Measurements from ENCODE around the gene ZSCAN4.

Gene ZSCAN4

GRCh38 chr19:57682226-57682766 is 13.6 kb downstream of the ZSCAN4 start:
- peak; percentile 15 for DNase-seq (ENCODE audit: low spot score)

GRCh38 chr19:57686727-57687126 is 18.0 kb downstream of the ZSCAN4 start:
- DNase-seq (ENCODE audit: low spot score): no peak

GRCh38 chr19:57687363-57688010 is 18.8 kb downstream of the ZSCAN4 start:
- DNase-seq (ENCODE audit: low spot score): no peak

DNA sequence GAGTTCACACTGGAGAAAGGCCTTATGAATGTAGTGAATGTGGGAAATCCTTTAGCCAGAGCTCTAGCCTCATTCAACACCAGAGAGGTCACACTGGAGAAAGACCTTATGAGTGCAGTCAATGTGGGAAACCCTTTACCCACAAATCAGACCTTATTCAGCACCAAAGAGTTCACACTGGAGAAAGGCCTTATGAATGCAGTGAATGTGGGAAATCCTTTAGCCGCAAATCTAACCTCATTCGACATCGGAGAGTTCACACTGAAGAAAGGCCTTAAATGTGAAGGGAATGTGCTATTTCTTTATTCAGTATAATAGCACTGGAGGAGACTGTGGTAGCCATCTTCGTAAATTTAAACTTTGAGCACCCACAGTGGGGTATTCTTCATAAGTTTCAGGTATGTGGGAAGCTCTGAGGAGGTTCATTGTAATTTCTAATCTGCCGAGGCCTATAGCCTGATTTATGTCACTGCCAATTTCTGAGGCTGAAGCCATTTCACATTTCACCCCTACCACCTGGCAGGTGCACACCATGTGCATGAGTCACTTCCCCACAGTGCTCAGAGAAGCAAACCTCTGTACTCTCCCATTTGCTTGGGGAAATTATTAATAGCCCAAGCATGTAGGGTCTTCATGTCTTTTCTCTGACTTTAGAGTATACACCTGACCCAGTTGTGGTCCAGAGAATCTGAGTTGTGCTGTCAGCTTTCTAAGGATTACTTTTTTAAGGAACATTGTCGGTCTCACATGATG is 19.5 kb downstream of the ZSCAN4 start:
- DNase-seq (ENCODE audit: low spot score): no peak

- DNase-seq (ENCODE audit: low spot score): no peak
These were observed 21.0 kb downstream of the ZSCAN4 start for GRCh38 chr19:57689750-57690149.

DNA sequence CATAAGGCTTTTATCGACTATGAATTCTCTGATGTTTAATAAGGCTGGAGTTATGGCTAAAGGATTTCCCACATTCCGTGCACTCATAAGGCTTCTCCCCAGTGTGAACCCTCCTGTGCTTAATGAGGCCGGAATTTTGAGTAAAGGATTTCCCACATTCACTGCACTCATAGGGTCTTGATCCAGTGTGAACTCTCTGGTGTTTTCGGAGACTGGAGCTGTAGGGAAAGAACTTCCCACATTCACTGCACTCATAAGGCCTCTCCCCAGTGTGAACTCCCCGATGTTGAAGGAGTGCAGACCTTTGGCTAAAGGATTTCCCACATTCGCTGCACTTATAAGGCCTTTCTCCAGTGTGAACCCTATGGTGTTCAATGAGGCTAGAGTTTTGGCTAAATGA is 32.9 kb downstream of the ZSCAN4 start:
- DNase-seq (ENCODE audit: low spot score): no peak

GRCh38 chr19:57706346-57706745 is 37.6 kb downstream of the ZSCAN4 start:
- no peak for DNase-seq (ENCODE audit: low spot score)

- peak; percentile 63 for DNase-seq (ENCODE audit: low spot score)
These were observed 40.1 kb downstream of the ZSCAN4 start, which contains the start of gene ZNF154 for GRCh38 chr19:57708641-57709361. Gene ZNF154, minus strand, starts transcription at chr19:57709204. Its CDS starts 233 bp downstream, at chr19:57708971.

GRCh38 chr19:57709616-57710015 is 40.9 kb downstream of the ZSCAN4 start:
- DNase-seq (ENCODE audit: low spot score): no peak

DNA sequence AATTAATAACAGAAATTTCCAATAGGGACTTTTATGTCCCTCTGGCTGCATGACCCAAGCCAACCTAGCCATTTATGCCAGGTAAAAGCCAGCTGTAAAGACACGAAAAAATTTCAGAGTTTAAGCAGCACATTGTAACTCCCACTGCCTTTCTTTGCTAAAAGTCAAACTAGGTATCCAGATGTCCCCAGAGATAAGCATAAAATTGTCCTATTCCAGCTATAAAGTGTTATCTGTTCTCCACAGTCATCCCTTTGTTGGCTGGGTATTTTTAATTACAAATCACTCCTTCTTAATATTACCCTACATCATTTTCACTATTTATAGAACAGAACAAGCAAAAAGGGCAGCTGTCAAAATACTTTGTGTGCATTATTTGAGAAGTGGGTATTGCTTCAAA is 43.5 kb downstream of the ZSCAN4 start:
- no peak for DNase-seq (ENCODE audit: low spot score)

- no peak for DNase-seq (ENCODE audit: low spot score)
These were observed 50.7 kb downstream of the ZSCAN4 start for GRCh38 chr19:57719424-57719823.

GRCh38 chr19:57719901-57720519 is 51.3 kb downstream of the ZSCAN4 start:
- no peak for DNase-seq (ENCODE audit: low spot score)

- DNase-seq (ENCODE audit: low spot score): no peak
These were observed 52.1 kb downstream of the ZSCAN4 start for GRCh38 chr19:57720878-57721277.

Data from AG08396 (cell line).